Keratinocyte (primary cell): ENCODE results near the gene AJM1. TPM values are rescaled to one million over a fixed set of nuclear protein-coding genes. Genes with fewer than 3 reads are reported as not detected.

ENCODE experiments used
- DNase-seq: peaks from one replicate; pipeline ENCODE4 v3.0.0-alpha.2; 2011; ENCODE audit warnings: low read depth, missing footprints, low spot score
- FAIRE-seq: peaks from 2 replicates; lab custom pipeline; 2011; peaks lifted over from hg19 to GRCh38; lab: Jason Lieb, UNC
- H2AFZ ChIP-seq: 2 replicates; pipeline ENCODE4 v1.6.0; 2012; ENCODE audit warnings: low read length, control low read depth, inconsistent platforms; ENCODE audit not compliant: control insufficient read depth
- H3K27ac ChIP-seq: 2 replicates; pipeline ENCODE4 v1.5.1; 2011; ENCODE audit warnings: low read length; ENCODE audit not compliant: control insufficient read depth, insufficient read depth
- H3K27me3 ChIP-seq: 3 replicates; pipeline ENCODE4 v1.6.0; 2011; ENCODE audit warnings: low read length; ENCODE audit not compliant: control insufficient read depth, insufficient read depth; ENCODE audit errors: extremely low read depth
- H3K36me3 ChIP-seq, 2 experiments: 2 replicates in 1 of 2; 3 replicates in 1 of 2; pipeline ENCODE4 v1.5.1; 2011; ENCODE audit warnings: low read length in 2 of 2, mild to moderate bottlenecking in 1 of 2; ENCODE audit not compliant: control insufficient read depth in 2 of 2, insufficient read depth in 2 of 2; ENCODE audit errors: extremely low read depth in 1 of 2
- H3K4me1 ChIP-seq: 3 replicates; pipeline ENCODE4 v1.5.1; 2011; ENCODE audit warnings: low read length; ENCODE audit not compliant: control insufficient read depth, insufficient read depth; ENCODE audit errors: extremely low read depth
- H3K4me2 ChIP-seq: 3 replicates; pipeline ENCODE4 v1.6.0; 2011; ENCODE audit warnings: low read depth, low read length; ENCODE audit not compliant: control insufficient read depth, insufficient read depth; ENCODE audit errors: extremely low read depth
- H3K4me3 ChIP-seq, 3 experiments: fragments of 200-600 bp in 1 of 3; sonication (generic) in 1 of 3; 2 replicates in 2 of 3; 3 replicates in 1 of 3; pipeline ENCODE4 v1.5.1; 2011 to 2016; ENCODE audit warnings: low read length in 3 of 3, mild to moderate bottlenecking in 3 of 3, control low read depth in 2 of 3, inconsistent platforms in 1 of 3, low read depth in 1 of 3, mixed read lengths in 1 of 3, mixed run types in 1 of 3, moderate library complexity in 1 of 3; ENCODE audit not compliant: control insufficient read depth in 2 of 3, insufficient read depth in 2 of 3; ENCODE audit errors: extremely low read depth in 1 of 3
- H3K79me2 ChIP-seq: 2 replicates; pipeline ENCODE4 v1.6.0; 2012; ENCODE audit warnings: low read length; ENCODE audit not compliant: control insufficient read depth, insufficient read depth
- H3K9ac ChIP-seq: 3 replicates; pipeline ENCODE4 v1.6.0; 2011; ENCODE audit warnings: low read length; ENCODE audit not compliant: control insufficient read depth, insufficient read depth; ENCODE audit errors: extremely low read depth
- H3K9me1 ChIP-seq: 3 replicates; pipeline ENCODE4 v1.6.0; 2011; ENCODE audit warnings: low read length; ENCODE audit not compliant: control insufficient read depth, insufficient read depth; ENCODE audit errors: extremely low read depth
- H3K9me3 ChIP-seq: 2 replicates; pipeline ENCODE4 v1.5.1; 2012; ENCODE audit warnings: low read depth, low read length; ENCODE audit not compliant: control insufficient read depth
- H4K20me1 ChIP-seq: 3 replicates; pipeline ENCODE4 v1.6.0; 2011; ENCODE audit warnings: low read length; ENCODE audit not compliant: control insufficient read depth, insufficient read depth; ENCODE audit errors: extremely low read depth
- EZH2 ChIP-seq: IDR thresholded peaks from one replicate; pipeline ENCODE4 v1.6.1; 2012; ENCODE audit warnings: inconsistent platforms, mild to moderate bottlenecking, low read length, moderate library complexity
- dilution Hi-C: fragments of 300-500 bp; cut with MboI; formaldehyde crosslinking; loops from one replicate; pipeline ENCODE4 v1.7.0; 2020; ENCODE audit warnings: low sequenced_read_pairs; ENCODE audit not compliant: extremely low pct_ligation_motif_present
- polyA plus RNA-seq, 5 experiments: library from polyadenylated mRNA; depleted of rRNA in 3 of 5; stranded (reverse) in 3 of 5; stranded (forward) in 1 of 5; unstranded in 1 of 5; fragments of >200 nt; gene quantifications; 1 replicate in 1 of 5; 2 replicates in 3 of 5; 3 replicates in 1 of 5; pipeline versions ENCODE4 v1.2.1 to v1.2.3, GENCODE V29; 2011 to 2012; ENCODE audit warnings: missing spikeins in 2 of 5, low read depth in 1 of 5, low replicate concordance in 1 of 5
- small RNA-seq, 3 experiments: library from RNA; depleted of rRNA; stranded (forward); fragments of <200 nt; gene quantifications; one replicate each; pipeline ENCODE3, GENCODE V24; 2012; ENCODE audit warnings: low read depth in 3 of 3, low replicate concordance in 1 of 3; ENCODE audit not compliant: insufficient read length in 3 of 3
- TF ChIP-seq, protein P1 (sequence below), 3 experiments: IDR thresholded peaks in 1 of 3; conservative IDR thresholded peaks in 1 of 3; optimal IDR thresholded peaks in 1 of 3; 2 replicates in 2 of 3; 3 replicates in 1 of 3; pipeline versions ENCODE3 to v1.5.1; 2011; ENCODE audit warnings: low read length in 3 of 3, mild to moderate bottlenecking in 3 of 3, moderate library complexity in 2 of 3, control low read depth in 1 of 3, inconsistent platforms in 1 of 3; ENCODE audit not compliant: insufficient read depth in 2 of 3; ENCODE audit errors: extremely low read depth in 1 of 3

The AJM1 gene
- polyA plus RNA-seq, 1 donor (not counting 4 experiments of a cell fraction or from before 2014, with no cell fraction given) = 0.12 TPM

DNA sequence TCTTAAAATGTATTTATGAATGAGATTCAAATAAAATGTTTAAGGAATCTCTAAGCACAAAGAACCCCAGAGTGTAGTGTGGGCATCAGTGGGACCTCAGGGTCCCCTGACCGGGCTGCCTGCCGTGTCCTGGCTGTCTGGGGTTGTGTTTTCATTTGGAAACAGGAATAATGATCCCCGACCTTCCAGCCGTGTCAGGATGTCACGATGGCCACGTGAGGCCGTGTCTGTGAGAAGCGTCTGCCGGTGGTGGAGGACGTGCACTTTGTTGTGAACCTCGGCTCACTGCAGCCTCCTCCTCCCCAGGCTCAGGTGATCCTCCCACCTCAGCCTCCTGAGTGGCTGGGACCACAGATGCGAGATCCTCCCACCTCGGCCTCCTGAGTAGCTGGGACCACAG is 48.4 kb downstream of the AJM1 start:
- Histone ChIP-seq H3K9me3 (no peaks in the 10 kb centered on the region), H3K9me1 (no peaks in the 10 kb centered on the region), H4K20me1 (no peaks in the 10 kb centered on the region), H3K27me3 (no peaks in the 10 kb centered on the region), H3K9ac (no peak overlapping the region), H3K4me1 (peaks cover 7% of the 10 kb centered on the region), H3K79me2 (peaks cover 83% of the 10 kb centered on the region), H2AFZ (no peak overlapping the region), H3K27ac (no peak overlapping the region), H3K4me3 (no peak overlapping the region), H3K4me2 (no peak overlapping the region), H3K36me3 (peaks cover 9 to 12% of the 10 kb centered on the region in 2 experiments)
- FAIRE-seq (no peak), DNase-seq (no peak)
- dilution Hi-C loops = no loop called here
- no peak for TF ChIP-seq EZH2
- TF ChIP-seq, protein P1, sequence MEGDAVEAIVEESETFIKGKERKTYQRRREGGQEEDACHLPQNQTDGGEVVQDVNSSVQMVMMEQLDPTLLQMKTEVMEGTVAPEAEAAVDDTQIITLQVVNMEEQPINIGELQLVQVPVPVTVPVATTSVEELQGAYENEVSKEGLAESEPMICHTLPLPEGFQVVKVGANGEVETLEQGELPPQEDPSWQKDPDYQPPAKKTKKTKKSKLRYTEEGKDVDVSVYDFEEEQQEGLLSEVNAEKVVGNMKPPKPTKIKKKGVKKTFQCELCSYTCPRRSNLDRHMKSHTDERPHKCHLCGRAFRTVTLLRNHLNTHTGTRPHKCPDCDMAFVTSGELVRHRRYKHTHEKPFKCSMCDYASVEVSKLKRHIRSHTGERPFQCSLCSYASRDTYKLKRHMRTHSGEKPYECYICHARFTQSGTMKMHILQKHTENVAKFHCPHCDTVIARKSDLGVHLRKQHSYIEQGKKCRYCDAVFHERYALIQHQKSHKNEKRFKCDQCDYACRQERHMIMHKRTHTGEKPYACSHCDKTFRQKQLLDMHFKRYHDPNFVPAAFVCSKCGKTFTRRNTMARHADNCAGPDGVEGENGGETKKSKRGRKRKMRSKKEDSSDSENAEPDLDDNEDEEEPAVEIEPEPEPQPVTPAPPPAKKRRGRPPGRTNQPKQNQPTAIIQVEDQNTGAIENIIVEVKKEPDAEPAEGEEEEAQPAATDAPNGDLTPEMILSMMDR (optimal IDR thresholded peaks at IDR 0.05 in 1 of 3, IDR thresholded peaks at IDR 0.05 in 1 of 3, conservative IDR thresholded peaks at IDR 0.05 in 1 of 3; ENCODE audit: extremely low read depth in 1 of 3, insufficient read depth in 2 of 3, low read length in 3 of 3) = no peak

Small RNA genes within 50 kb of the gene (small RNA-seq; reads per million reads assigned to genes)
- gene AL355987.2 (0 reads per million in 3 experiments), gene MIR4292 (0 reads per million in 3 experiments), gene MIR4479 (0 reads per million in 3 experiments)

Other genes with a start within 250 kb of the AJM1 start
- gene EGFL7, start 179.6 kb upstream of the AJM1 start, polyA plus RNA-seq = 4.2 to 10.5 TPM (median 6.2 TPM) in 3 replicates
- gene AGPAT2, start 155.0 kb upstream of the AJM1 start, polyA plus RNA-seq = 26.5 to 35.5 TPM (median 34.7 TPM) in 3 replicates
- 0.03 to 0.26 TPM in 2 of 3 replicates, not detected in the other for gene DIPK1B, start 129.9 kb upstream of the AJM1 start, polyA plus RNA-seq
- not detected in 3 replicates for gene LCN10, start 99.5 kb upstream of the AJM1 start, polyA plus RNA-seq
- not detected in 3 replicates for gene LCN6, start 94.0 kb upstream of the AJM1 start, polyA plus RNA-seq
- not detected in 3 replicates for gene LCN8, start 84.2 kb upstream of the AJM1 start, polyA plus RNA-seq
- not detected in 3 replicates for gene LCN15, start 78.0 kb upstream of the AJM1 start, polyA plus RNA-seq
- gene TMEM141, start 51.1 kb upstream of the AJM1 start, polyA plus RNA-seq = 85.5 to 118 TPM (median 99.9 TPM) in 3 replicates
- 0.03 to 0.08 TPM (median 0.06 TPM) in 3 replicates for gene CCDC183, start 46.1 kb upstream of the AJM1 start, polyA plus RNA-seq
- 46.3 to 51.1 TPM (median 51.0 TPM) in 3 replicates for gene RABL6, start 34.5 kb upstream of the AJM1 start, polyA plus RNA-seq
- gene PHPT1, start 6.9 kb downstream of the AJM1 start, polyA plus RNA-seq = 68.8 to 113 TPM (median 97.9 TPM) in 3 replicates
- gene MAMDC4, start 9.9 kb downstream of the AJM1 start, polyA plus RNA-seq = 0.49 to 0.82 TPM (median 0.62 TPM) in 3 replicates
- gene EDF1, start 23.8 kb downstream of the AJM1 start, polyA plus RNA-seq = 329 to 354 TPM (median 343 TPM) in 3 replicates
- gene TRAF2, start 44.0 kb downstream of the AJM1 start, polyA plus RNA-seq = 9.9 to 12.9 TPM (median 10.6 TPM) in 3 replicates
- gene FBXW5, start 102.3 kb downstream of the AJM1 start, polyA plus RNA-seq = 23.0 to 47.2 TPM (median 34.5 TPM) in 3 replicates
- 0.24 to 0.72 TPM (median 0.32 TPM) in 3 replicates for gene C8G, start 102.8 kb downstream of the AJM1 start, polyA plus RNA-seq
- 0.22 TPM in 1 of 3 replicates, not detected in the others for gene LCN12, start 109.8 kb downstream of the AJM1 start, polyA plus RNA-seq
- not detected in 3 replicates for gene PTGDS, start 135.0 kb downstream of the AJM1 start, polyA plus RNA-seq
- not detected in 3 replicates for gene LCNL1, start 140.5 kb downstream of the AJM1 start, polyA plus RNA-seq
- 11.2 to 14.6 TPM (median 13.6 TPM) in 3 replicates for gene PAXX, start 149.9 kb downstream of the AJM1 start, polyA plus RNA-seq
- gene CLIC3, start 154.1 kb downstream of the AJM1 start, polyA plus RNA-seq = 5.5 to 36.0 TPM (median 9.4 TPM) in 3 replicates
- gene ABCA2, start 185.8 kb downstream of the AJM1 start, polyA plus RNA-seq = 1.3 to 4.2 TPM (median 1.4 TPM) in 3 replicates
- not detected in 3 replicates for gene FUT7, start 189.6 kb downstream of the AJM1 start, polyA plus RNA-seq
- 9.8 to 23.8 TPM (median 10.6 TPM) in 3 replicates for gene NPDC1, start 203.7 kb downstream of the AJM1 start, polyA plus RNA-seq
- gene ENTPD2, start 211.6 kb downstream of the AJM1 start, polyA plus RNA-seq = 0.52 to 1.3 TPM (median 0.65 TPM) in 3 replicates
- 0.90 to 1.6 TPM (median 1.2 TPM) in 3 replicates for gene SAPCD2, start 228.1 kb downstream of the AJM1 start, polyA plus RNA-seq
- gene UAP1L1, start 235.0 kb downstream of the AJM1 start, polyA plus RNA-seq = 2.7 to 4.3 TPM (median 4.3 TPM) in 3 replicates
- gene MAN1B1, start 244.5 kb downstream of the AJM1 start, polyA plus RNA-seq = 31.4 to 48.2 TPM (median 34.3 TPM) in 3 replicates